OCI-LY3 (cell line): ENCODE measurements around the gene GMCL2.

Source experiments
- H2AFZ ChIP-seq: fragments of 200-600, 300-600 bp; shearing (Covaris generic); 2 replicates; pipeline ENCODE4 v1.6.0; 2014; ENCODE audit warnings: antibody characterized with exemption, low read depth, low read length
- H3K27ac ChIP-seq: fragments of 200-600, 300-600 bp; sonication (generic); 2 replicates; pipeline ENCODE4 v1.5.1; 2014; ENCODE audit warnings: mild to moderate bottlenecking, low read length, moderate library complexity, mixed read lengths
- H3K27me3 ChIP-seq: fragments of 200-600, 300-600 bp; sonication (generic); 2 replicates; pipeline ENCODE4 v1.6.1; 2014; ENCODE audit warnings: low read depth, low read length, mixed read lengths
- H3K36me3 ChIP-seq: fragments of 200-600, 300-600 bp; sonication (generic); replicated peaks from 2 replicates; pipeline ENCODE3; 2014; ENCODE audit warnings: low read depth, low read length, mixed read lengths
- H3K4me1 ChIP-seq: fragments of 300-600, 200-600 bp; sonication (generic); 2 replicates; pipeline ENCODE4 v1.6.1; 2014; ENCODE audit warnings: low read length, mixed read lengths
- H3K4me2 ChIP-seq: fragments of 200-600, 300-600 bp; sonication (generic); 2 replicates; pipeline ENCODE4 v1.6.1; 2014; ENCODE audit warnings: low read length, mixed read lengths
- H3K4me3 ChIP-seq: fragments of 300-600, 200-600 bp; sonication (generic); 2 replicates; pipeline ENCODE4 v1.5.1; 2014; ENCODE audit warnings: antibody characterized with exemption, mild to moderate bottlenecking, low read length, moderate library complexity
- H3K79me2 ChIP-seq: fragments of 300-600, 200-600 bp; shearing (Covaris generic); 2 replicates; pipeline ENCODE4 v1.6.1; 2014; ENCODE audit warnings: mild to moderate bottlenecking, low read length, mixed read lengths
- H3K9ac ChIP-seq: fragments of 300-600, 200-600 bp; shearing (Covaris generic); 2 replicates; pipeline ENCODE4 v1.6.0; 2014; ENCODE audit warnings: mild to moderate bottlenecking, low read length, moderate library complexity
- H3K9me3 ChIP-seq: fragments of 200-600, 300-600 bp; shearing (Covaris generic); 2 replicates; pipeline ENCODE4 v1.6.1; 2014; ENCODE audit warnings: low read length, mixed read lengths; ENCODE audit not compliant: insufficient read depth
- H4K20me1 ChIP-seq: fragments of 200-600, 300-600 bp; sonication (generic); 2 replicates; pipeline ENCODE4 v1.6.1; 2016; ENCODE audit warnings: low read length, mixed read lengths; ENCODE audit not compliant: insufficient read depth
- EZH2phosphoT487 ChIP-seq: fragments of 200-600 bp; shearing (Covaris generic); IDR thresholded peaks from 2 replicates; pipeline ENCODE4 v1.6.1; 2018; ENCODE audit warnings: antibody characterized with exemption, mixed run types, low read depth
- TF ChIP-seq, protein P1 (sequence below): fragments of 200-600, 300-600 bp; sonication (generic); IDR thresholded peaks from 2 replicates; pipeline ENCODE4 v1.5.1; 2014; ENCODE audit warnings: antibody characterized with exemption, low read length, low read depth

The GMCL2 gene

DNA sequence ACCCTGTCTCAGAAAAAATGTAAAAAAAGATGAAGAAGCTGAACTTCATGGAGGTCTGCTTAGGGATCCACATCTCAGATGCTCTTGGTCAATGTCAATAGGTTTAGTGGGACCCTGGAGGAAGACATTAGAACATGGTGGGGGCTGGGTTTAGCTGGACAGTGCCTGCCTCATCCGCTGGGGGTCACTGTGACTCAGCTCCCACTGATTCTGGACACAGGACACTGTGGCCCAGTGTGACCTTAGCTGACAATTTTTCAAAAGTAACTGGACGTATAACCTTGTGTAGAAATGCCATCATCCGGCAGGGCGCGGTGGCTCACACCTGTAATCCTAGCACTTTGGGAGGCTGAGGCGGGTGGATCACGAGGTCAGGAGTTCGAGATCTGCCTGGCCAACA lies 9.8 kb upstream of the GMCL2 start:
- Histone ChIP-seq H3K4me2 (no peak overlapping the region), H3K27me3 (peaks cover 18% of the 10 kb centered on the region), H3K79me2 (no peaks in the 10 kb centered on the region), H3K4me1 (no peaks in the 10 kb centered on the region), H4K20me1 (no peaks in the 10 kb centered on the region), H3K9ac (no peak overlapping the region), H2AFZ (no peak overlapping the region), H3K36me3 (no peaks in the 10 kb centered on the region), H3K4me3 (no peak overlapping the region), H3K9me3 (no peaks in the 10 kb centered on the region), H3K27ac (no peak overlapping the region)
- TF ChIP-seq EZH2phosphoT487: no peak
- TF ChIP-seq, protein P1, sequence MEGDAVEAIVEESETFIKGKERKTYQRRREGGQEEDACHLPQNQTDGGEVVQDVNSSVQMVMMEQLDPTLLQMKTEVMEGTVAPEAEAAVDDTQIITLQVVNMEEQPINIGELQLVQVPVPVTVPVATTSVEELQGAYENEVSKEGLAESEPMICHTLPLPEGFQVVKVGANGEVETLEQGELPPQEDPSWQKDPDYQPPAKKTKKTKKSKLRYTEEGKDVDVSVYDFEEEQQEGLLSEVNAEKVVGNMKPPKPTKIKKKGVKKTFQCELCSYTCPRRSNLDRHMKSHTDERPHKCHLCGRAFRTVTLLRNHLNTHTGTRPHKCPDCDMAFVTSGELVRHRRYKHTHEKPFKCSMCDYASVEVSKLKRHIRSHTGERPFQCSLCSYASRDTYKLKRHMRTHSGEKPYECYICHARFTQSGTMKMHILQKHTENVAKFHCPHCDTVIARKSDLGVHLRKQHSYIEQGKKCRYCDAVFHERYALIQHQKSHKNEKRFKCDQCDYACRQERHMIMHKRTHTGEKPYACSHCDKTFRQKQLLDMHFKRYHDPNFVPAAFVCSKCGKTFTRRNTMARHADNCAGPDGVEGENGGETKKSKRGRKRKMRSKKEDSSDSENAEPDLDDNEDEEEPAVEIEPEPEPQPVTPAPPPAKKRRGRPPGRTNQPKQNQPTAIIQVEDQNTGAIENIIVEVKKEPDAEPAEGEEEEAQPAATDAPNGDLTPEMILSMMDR: peak; percentile 17; the same call in 1 of the 2 replicates

DNA sequence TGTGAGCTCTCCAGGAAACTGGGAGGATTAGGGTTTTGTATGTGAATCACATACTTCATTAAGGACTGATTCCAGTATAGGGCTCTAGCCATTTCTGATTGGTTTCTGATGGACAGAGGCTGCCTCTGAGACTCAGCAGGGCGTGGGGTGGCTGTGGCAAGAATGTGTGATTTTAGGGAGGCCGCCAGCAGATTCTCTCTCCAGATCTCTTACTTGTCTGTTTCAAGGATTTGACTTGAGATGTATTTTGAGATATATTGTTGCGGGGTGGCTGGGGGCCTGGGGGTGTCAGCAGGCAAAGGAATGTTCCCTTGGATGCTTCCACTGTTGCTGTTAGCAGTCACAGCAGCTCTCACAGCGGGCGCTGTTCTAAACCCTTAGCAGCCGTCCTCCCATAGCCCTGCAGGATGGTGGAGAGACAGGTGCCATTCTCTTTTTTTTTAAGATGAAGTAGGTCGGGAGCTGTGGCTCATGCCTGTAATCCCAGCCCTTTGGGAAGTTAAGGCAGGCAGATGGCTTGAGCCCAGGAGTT lies 9.2 kb upstream of the GMCL2 start:
- Histone ChIP-seq H2AFZ (no peak overlapping the region), H3K9ac (no peak overlapping the region), H3K9me3 (no peaks in the 10 kb centered on the region), H3K4me2 (no peak overlapping the region), H3K27me3 (peaks cover 18% of the 10 kb centered on the region), H3K36me3 (no peaks in the 10 kb centered on the region), H3K4me3 (no peak overlapping the region), H4K20me1 (no peaks in the 10 kb centered on the region), H3K27ac (no peak overlapping the region), H3K4me1 (no peaks in the 10 kb centered on the region), H3K79me2 (no peaks in the 10 kb centered on the region)
- no peak for TF ChIP-seq EZH2phosphoT487
- TF ChIP-seq, protein P1: no peak

DNA sequence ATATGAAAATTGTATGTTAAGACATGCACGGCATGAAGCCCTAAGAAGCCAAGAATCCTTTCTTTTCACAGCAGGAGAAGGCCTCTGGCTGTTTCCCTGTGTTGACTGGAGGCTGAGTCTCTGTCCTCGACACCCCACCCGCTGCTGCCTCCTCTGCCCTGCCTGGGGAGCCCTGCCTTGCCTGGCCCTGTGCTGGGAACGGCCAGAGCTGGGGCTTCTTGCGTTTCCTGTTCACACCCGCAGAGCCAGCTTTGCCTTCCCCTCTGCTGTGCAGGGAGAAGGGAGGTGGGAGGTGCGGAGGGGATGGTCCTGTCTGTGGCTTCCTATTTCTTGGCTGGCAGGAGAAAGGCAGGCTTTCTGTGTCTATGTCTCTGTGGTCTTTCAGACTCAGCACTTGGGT lies 6.9 kb upstream of the GMCL2 start:
- no peak overlapping the region for H2AFZ ChIP-seq
- no peak overlapping the region for H3K4me3 ChIP-seq
- no peaks in the 10 kb centered on the region for H3K36me3 ChIP-seq
- H3K79me2 ChIP-seq: no peaks in the 10 kb centered on the region
- no peak overlapping the region for H3K4me2 ChIP-seq
- H3K4me1 ChIP-seq: no peaks in the 10 kb centered on the region
- no peak overlapping the region for H3K27ac ChIP-seq
- H3K9me3 ChIP-seq: no peaks in the 10 kb centered on the region
- H3K9ac ChIP-seq: no peak overlapping the region
- H3K27me3 ChIP-seq: peaks cover 18% of the 10 kb centered on the region
- TF ChIP-seq, protein P1: no peak
- TF ChIP-seq EZH2phosphoT487: no peak
- no peaks in the 10 kb centered on the region for H4K20me1 ChIP-seq

DNA sequence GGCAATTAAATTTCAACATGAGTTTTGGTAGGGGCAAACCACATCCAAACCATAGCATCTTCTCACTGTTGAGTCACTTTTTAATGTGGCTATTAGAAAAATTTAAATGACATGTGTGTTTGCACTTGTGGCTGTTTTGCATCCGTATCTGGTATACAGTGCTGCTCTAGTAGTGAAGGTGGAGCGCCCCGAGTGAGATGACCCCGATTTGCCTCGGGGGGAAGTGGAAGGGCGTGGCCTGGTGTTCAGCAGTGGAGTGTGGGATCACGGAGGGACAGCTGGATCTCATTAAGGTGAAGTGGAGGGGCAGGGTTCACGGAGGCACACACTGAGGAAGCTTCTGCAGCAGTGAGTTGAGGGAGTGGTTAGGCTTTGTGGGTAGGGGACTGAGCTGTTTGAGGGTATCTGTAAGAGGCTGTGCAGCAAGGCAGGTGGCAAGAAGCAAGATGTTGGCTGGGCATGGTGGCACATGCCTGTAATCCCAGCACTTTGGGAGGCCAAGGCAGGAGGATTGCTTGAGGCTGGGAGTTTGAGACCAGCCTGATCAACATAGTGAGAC lies 6.2 kb upstream of the GMCL2 start:
- TF ChIP-seq EZH2phosphoT487: no peak
- TF ChIP-seq, protein P1: no peak
- Histone ChIP-seq H4K20me1 (no peaks in the 10 kb centered on the region), H3K27me3 (peaks cover 18% of the 10 kb centered on the region), H3K9ac (no peak overlapping the region), H3K36me3 (no peaks in the 10 kb centered on the region), H3K4me2 (no peak overlapping the region), H3K4me3 (no peak overlapping the region), H3K4me1 (no peaks in the 10 kb centered on the region), H3K9me3 (no peaks in the 10 kb centered on the region), H2AFZ (no peak overlapping the region), H3K27ac (no peak overlapping the region), H3K79me2 (no peaks in the 10 kb centered on the region)
